NCI-H1417 treated with DMSO at 0.1 percent for 48 hours (cell line): ENCODE measurements around the gene TYW1B.
"Not testable (repeated sequence)": the region's sequence is repeated elsewhere in the genome, so short reads cannot be mapped to it uniquely, and the experiment has no call there.

Experiments used
- DNase-seq: peaks from one replicate; lab custom pipeline; 2025; lab: John Stamatoyannopoulos, UW

Gene TYW1B

DNA sequence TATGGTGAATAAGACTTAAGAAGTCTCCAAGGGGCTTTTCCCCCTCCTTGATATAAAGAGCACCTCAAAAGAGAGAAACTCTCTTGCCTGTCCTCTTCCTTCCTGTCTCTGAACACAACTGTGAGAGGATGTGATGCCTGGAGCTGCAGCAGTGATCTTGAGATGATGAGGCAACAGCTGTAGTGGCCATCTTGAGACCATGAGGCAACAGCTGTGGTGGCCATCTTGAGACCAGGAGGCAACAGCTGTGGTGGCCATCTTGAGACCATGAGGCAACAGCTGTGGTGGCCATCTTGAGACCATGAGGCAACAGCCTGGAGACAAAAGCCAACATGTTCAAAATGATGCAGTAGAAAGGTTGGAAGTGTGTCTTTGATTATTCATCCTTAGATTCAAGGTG lies 277.5 kb downstream of the TYW1B start:
- DNase-seq = not testable (repeated sequence)

DNA sequence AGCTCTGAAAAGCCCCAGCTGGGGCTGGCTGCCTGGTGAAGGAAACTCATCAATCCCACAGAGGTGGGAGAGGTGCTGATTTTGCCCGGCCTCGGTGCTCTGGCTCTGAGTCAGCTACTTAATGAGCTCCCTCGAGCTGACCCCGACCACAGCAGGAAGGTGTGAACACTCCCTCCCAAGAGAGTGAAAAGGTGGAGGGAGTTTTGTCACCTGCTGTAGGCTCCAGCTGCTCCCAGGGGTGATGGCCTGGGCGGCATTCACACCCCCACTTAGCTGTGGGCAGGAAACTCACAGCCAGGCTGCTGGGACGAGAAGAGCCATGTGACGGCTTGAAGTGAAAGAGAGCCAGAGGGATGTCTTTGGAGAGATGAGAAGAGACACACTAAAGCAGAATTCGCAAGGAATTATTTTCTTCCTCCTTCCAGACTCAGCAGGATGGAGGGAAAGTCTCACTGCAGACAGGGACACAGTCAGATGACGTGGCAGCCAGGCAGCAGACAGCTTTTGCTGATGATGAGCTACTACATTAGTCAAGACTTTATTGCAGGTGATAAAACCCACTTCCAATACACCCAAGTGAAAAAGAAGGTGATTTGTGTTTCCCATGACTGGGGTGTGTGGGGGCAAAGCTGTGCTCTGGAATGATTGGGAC lies 281.3 kb downstream of the TYW1B start:
- not testable (repeated sequence) for DNase-seq

DNA sequence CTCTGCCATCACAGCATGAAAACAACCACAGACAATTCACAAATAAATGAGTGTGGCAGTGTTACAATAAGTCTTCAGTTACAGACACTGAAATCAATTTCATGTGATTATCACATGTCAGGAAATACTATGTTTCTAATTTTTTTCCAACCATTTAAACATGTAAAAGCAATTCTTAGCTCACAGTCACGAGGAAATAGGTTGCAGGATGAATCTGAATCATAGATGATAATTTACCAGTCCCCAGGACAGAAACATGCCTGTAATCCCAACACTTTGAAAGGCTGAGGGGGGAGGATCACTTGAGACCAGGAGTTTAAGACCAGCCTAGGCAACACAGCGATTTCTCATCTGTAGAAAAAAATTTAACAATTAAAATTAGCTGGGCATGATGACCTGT lies 283.5 kb downstream of the TYW1B start:
- not testable (repeated sequence) for DNase-seq

DNA sequence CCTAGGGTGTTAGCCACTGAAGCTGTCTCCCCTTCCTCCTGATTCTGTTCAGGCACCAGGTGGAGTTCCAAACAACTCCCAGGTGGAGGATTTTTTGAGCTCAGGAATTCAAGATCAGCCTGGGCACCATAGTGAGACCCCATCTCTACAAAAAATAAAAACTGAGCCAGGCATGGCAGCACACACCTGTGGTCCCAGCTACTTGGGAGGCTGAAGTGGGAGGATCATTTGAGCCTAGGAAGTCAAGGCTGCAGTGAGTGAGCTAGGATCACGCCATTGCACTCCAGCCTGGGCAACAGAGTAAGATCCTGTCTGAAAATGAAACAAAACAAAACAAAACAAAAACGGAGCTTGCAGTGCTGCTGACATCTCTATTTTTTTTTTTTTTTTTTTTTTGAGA lies 287.1 kb downstream of the TYW1B start:
- DNase-seq = no peak

DNA sequence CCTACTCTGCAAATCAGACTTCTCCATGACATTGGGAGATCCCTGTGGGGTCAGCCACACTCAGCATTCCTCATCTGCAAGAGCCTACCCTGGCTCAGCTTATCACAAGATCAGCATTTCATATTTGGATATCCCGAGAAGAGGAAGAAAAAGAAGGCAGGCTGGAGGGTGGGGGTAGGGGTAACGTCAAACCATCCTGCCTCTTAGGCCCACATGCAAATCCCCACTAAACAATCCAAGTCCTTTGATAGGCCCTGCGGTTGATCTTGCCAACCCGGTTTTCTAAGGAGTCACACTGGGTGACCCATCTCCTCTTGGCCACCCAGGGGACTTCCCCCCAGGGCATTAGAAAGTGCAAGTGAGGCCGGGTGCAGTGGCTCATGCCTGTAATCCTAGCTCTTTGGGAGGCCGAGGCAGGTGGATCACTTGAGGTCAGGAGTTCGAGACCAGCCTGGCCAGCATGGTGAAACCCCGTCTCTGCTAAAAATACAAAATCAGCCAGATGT lies 287.8 kb downstream of the TYW1B start:
- no peak for DNase-seq

DNA sequence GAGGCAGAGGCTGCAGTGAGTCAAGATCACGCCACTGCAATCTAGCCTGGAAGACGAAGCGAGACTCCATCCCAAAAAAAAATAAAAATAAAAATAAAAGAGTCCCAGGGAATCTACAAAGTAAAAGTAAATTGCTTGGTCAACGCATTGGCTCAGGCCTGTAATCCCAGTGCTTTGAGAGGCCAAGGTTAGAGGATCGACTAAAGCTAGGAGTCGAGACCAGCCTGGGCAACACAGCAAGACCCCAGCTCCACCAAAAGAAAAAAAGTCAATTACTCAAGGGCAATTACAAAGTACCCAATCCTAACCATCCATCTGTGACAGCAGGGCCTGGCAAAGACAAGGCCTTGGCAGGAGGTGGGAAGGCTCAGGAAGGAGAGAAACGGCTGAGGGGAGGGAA lies 288.3 kb downstream of the TYW1B start:
- no peak for DNase-seq

DNA sequence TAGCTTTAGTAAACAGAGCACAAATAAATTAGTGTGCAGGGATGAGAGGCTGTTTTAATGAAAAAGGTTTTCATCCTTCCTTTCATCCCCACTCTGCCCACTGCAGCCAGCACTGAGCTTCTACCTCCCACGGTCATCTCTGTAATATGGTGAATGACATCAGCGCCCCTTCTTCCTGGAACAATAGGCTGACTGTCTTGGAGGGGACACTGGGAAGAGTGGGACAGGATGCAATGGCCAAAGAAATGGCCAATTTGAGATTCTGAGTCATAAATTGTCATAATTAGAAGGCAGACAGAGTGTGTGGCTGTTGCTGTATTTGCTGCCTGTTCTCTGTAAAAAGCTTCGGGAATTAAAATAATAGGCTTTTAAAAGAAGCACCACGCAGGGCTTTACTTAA lies 289.1 kb downstream of the TYW1B start:
- DNase-seq = no peak

DNA sequence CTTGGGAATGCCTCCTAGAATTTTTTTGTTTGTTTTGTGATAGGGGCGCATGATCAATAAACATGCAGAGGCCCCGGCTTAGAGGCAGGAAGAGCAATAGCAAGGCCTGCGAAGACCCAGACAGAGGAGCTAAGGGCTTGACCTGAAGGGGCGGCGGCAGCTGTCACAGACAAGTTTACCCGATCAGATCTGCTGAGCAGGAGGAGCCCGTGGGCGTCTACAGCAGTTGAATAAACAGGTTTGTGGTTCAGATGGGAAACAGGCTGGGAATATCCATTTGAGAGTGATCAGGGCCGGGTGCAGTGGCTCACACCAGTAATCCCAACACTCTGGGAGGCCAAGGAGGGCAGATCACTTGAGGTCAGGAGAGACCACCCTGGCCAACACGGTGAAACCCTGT lies 289.9 kb downstream of the TYW1B start:
- no peak for DNase-seq

DNA sequence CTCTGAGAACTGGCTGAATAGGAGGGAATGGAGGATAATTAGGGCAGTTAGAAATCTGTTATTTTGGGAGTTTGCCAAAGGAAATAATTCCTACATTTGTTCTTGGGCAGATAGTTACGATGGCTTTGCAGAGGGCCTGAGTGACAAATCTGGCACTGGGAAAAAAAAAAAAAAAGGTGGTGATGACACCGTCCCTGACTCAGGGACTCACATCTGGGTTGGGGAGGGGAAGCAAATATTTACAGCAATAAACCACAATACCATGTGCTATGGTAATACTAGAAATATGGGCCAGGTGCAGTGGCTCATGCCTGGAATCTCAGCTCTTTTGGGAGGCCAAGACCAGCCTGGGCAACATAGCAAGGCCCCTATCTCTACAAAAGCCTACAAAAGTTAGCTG lies 292.0 kb downstream of the TYW1B start:
- not testable (repeated sequence) for DNase-seq

DNA sequence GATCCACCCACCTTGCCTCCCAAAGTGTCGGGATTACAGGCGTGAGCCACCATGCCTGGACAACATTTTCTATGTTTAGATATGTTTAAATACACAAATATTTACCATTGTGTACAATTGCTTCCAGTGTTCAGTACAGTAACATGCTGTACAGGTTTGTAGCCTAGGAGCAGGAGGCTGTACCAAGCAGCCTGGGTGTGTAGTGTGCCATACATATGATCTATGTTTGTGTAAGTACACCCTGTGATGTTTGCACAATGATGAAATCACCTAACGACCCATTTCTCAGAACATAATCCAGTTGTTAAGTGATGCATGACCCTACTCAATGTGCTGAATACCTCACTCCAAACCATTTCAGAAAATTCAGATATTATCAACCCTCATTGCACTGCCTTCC lies 297.0 kb downstream of the TYW1B start:
- DNase-seq = not testable (repeated sequence)
